ENCODE results near the gene ZNF219.

The ZNF219 gene

DNA sequence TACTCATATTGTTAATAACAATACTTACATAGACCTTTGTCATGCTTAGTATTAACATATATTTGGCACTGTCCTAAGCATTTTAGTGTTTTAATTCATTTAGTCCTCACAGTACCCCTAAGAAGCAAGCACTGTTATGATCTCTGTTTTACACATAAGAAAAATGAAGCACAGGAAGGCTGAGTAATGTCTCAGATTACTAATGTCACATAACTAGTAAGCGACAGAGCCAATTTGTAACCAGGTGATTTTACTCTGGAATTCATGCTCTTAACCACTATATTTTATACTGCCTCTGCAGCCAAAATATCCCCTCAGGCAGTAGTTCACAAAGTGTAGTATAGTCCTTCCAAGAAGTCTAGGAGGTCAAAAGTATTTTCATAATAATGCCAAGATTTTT is 22.7 kb upstream of the ZNF219 start:
- no peak for TF ChIP-seq CTCF (conservative IDR thresholded peaks at IDR 0.05; ENCODE audit: control insufficient read depth, insufficient read depth, low read depth, low read length)
- no peak overlapping the region for H3K4me3 ChIP-seq (ENCODE audit: control insufficient read depth, low read depth, low read length)
- no peak for DNase-seq (ENCODE audit: low read depth)

- DNase-seq (ENCODE audit: low read depth), result no peak
- no peak for TF ChIP-seq CTCF (conservative IDR thresholded peaks at IDR 0.05; ENCODE audit: control insufficient read depth, insufficient read depth, low read depth, low read length)
- H3K4me3 ChIP-seq (ENCODE audit: control insufficient read depth, low read depth, low read length), result no peak overlapping the region
Measured at GRCh38 chr14:21120686-21121085, 22.2 kb upstream of the ZNF219 start.

DNA sequence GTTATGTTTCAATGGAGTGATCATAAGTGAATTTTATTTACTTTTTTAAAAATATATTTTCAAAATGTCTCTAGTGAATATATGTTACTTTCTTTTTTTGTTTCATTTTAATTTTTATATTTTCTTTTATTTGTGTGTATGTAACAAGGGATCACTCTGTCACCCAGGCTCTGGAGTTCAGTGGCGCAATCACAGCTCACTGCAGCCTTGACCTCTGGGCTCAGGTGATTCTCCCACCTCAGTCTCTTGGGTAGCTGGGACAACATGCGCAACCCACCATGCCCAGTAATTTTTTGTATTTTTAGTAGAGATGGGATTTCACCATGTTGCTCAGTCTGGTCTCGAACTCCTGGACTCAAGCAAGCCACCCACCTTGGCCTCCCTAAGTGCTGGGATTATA is 20.5 kb upstream of the ZNF219 start:
- H3K4me3 ChIP-seq (ENCODE audit: control insufficient read depth, low read depth, low read length), result no peak overlapping the region
- no peak for TF ChIP-seq CTCF (conservative IDR thresholded peaks at IDR 0.05; ENCODE audit: control insufficient read depth, insufficient read depth, low read depth, low read length)
- no peak for DNase-seq (ENCODE audit: low read depth)

GRCh38 chr14:21113369-21113768 is 14.9 kb upstream of the ZNF219 start:
- TF ChIP-seq CTCF (conservative IDR thresholded peaks at IDR 0.05; ENCODE audit: control insufficient read depth, insufficient read depth, low read depth, low read length), result no peak
- H3K4me3 ChIP-seq (ENCODE audit: control insufficient read depth, low read depth, low read length), result no peak overlapping the region
- no peak for DNase-seq (ENCODE audit: low read depth)

DNA sequence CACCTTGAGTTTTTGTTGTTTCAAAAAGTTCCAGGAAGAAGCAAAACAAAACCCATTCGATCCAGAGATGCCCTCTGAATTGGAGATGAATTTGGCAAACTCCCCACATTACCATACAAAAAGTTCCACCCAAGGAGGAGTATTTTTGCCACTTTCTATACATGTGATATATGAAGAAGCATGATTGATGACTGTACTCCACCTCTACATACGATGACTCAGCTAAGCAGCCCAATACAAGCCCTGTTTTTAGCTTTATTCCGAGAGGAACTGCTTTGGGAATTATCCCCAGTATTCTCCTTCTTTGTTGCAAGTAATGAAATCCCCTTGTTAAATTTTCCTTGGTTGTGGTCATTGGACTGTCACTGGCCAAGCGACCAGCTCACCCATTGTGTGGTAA is 13.8 kb upstream of the ZNF219 start:
- no peak for DNase-seq (ENCODE audit: low read depth)
- H3K4me3 ChIP-seq (ENCODE audit: control insufficient read depth, low read depth, low read length), result no peak overlapping the region
- no peak for TF ChIP-seq CTCF (conservative IDR thresholded peaks at IDR 0.05; ENCODE audit: control insufficient read depth, insufficient read depth, low read depth, low read length)

DNA sequence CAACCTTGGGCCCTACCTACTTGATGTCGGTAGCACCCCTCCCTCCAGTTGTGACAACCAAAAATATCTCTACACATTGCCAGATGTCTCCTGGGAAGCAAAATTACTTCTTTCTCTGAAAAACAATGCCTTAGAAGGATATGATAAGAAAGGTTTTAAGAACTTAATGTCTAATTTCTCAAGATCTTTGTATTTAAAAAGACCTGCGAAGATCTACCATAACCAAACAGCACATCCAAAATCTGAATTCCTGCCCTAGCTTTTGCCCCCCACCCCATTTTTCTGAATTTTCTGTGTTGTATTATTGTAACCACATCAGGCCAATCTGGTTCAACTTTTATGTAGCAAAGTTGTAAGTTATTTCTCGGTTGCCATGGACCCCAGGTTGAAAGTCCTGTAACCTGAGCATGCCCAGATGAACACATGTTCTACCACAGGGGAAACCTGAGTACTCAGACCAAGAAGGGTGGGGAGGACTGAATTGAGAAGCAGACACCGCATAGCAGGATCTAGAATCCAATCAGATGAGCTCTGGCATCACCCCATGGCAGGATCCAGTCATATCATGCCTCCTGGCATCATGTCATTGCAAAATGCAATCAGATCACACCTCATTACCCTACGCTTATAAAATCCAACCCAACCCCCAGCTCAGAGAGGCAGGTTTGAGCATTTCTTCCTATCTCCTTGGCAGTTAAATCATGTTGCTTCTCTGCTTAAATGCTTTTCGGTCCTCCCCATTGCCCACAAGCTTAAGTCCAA is 11.1 kb upstream of the ZNF219 start:
- TF ChIP-seq CTCF (conservative IDR thresholded peaks at IDR 0.05; ENCODE audit: control insufficient read depth, insufficient read depth, low read depth, low read length), result no peak
- H3K4me3 ChIP-seq (ENCODE audit: control insufficient read depth, low read depth, low read length), result no peak overlapping the region
- no peak for DNase-seq (ENCODE audit: low read depth)

- no peak for TF ChIP-seq CTCF (conservative IDR thresholded peaks at IDR 0.05; ENCODE audit: control insufficient read depth, insufficient read depth, low read depth, low read length)
- no peak for DNase-seq (ENCODE audit: low read depth)
- H3K4me3 ChIP-seq (ENCODE audit: control insufficient read depth, low read depth, low read length), result no peak overlapping the region
Measured at GRCh38 chr14:21108791-21109190, 10.3 kb upstream of the ZNF219 start.

Measured in fibroblast of mammary gland (primary cell).